SK-N-SH treated with all-trans-retinoic acid at 6 μM for 48 hours (cell line): ENCODE results near the gene SLC35F3.

Source experiments
- ARNTL ChIP-seq: fragments of 450-650 bp; formaldehyde crosslinking; IDR thresholded peaks from 2 replicates; pipeline ENCODE4 v1.5.0; 2020; ENCODE audit warnings: low read depth, mild to moderate bottlenecking, moderate library complexity, borderline replicate concordance
- CREB5 ChIP-seq: fragments of 250-450 bp; sonication (Bioruptor Pico); IDR thresholded peaks from 2 replicates; pipeline ENCODE4 v1.5.1; 2020; ENCODE audit warnings: low read depth, mild to moderate bottlenecking, moderate library complexity
- RARB ChIP-seq: fragments of 250-450 bp; sonication (Bioruptor Pico); IDR thresholded peaks from 2 replicates; pipeline ENCODE4 v1.8.0; 2021; ENCODE audit warnings: mild to moderate bottlenecking, moderate library complexity
- TCF4 ChIP-seq: fragments of 250-450 bp; sonication (Bioruptor Pico); IDR thresholded peaks from 2 replicates; pipeline ENCODE4 v1.8.0; 2021; ENCODE audit warnings: mild to moderate bottlenecking, moderate library complexity, borderline replicate concordance
- ZC3H10 ChIP-seq: fragments of 250-450 bp; sonication (Bioruptor Pico); IDR thresholded peaks from 2 replicates; pipeline ENCODE4 v1.5.1; 2021; ENCODE audit warnings: mild to moderate bottlenecking, moderate library complexity
- ZFP3 ChIP-seq: fragments of 250-450 bp; sonication (Bioruptor Pico); IDR thresholded peaks from 2 replicates; pipeline ENCODE4 v1.5.0; 2020; ENCODE audit warnings: mild to moderate bottlenecking, moderate library complexity
- ZFP30 ChIP-seq: fragments of 450-650 bp; formaldehyde crosslinking; IDR thresholded peaks from 2 replicates; pipeline ENCODE4 v1.5.0; 2022; ENCODE audit warnings: mild to moderate bottlenecking, moderate library complexity
- ZNF70 ChIP-seq: fragments of 450-650 bp; formaldehyde crosslinking; IDR thresholded peaks from 2 replicates; pipeline ENCODE4 v1.5.0; 2020; ENCODE audit warnings: mild to moderate bottlenecking, moderate library complexity

- TF ChIP-seq ARNTL (CRISPR knock-in tag), result no peak
- TF ChIP-seq ZFP30, result no peak
- TF ChIP-seq CREB5, result no peak
- no peak for TF ChIP-seq ZNF70 (CRISPR knock-in tag)
- no peak for TF ChIP-seq TCF4 (CRISPR knock-in tag)
- no peak for TF ChIP-seq ZC3H10 (CRISPR knock-in tag)
- TF ChIP-seq RARB, result no peak
- no peak for TF ChIP-seq ZFP3 (CRISPR knock-in tag)
These were observed 337.5 kb downstream of the SLC35F3 start for GRCh38 chr1:234241941-234242490.
